Brain microvascular endothelial cell (primary cell): ENCODE measurements around the gene NPIPA2.
"Not testable (repeated sequence)": the region's sequence is repeated elsewhere in the genome, so short reads cannot be mapped to it uniquely, and the experiment has no call there.

Experiments
- DNase-seq: peaks from one replicate; pipeline ENCODE4 v3.0.0-alpha.2; 2020
- H3K27ac ChIP-seq: fragments of 250-450 bp; sonication (Bioruptor Pico); 2 replicates; pipeline ENCODE4 v1.5.1; 2020; ENCODE audit warnings: mild to moderate bottlenecking, moderate library complexity
- H3K27me3 ChIP-seq: fragments of 250-450 bp; sonication (Bioruptor Pico); replicated peaks from 2 replicates; pipeline ENCODE4 v1.5.1; 2020; ENCODE audit warnings: mild to moderate bottlenecking
- H3K36me3 ChIP-seq: fragments of 250-450 bp; sonication (Bioruptor Pico); replicated peaks from 2 replicates; pipeline ENCODE4 v1.5.1; 2020; ENCODE audit warnings: mild to moderate bottlenecking
- H3K4me3 ChIP-seq: 2 replicates; pipeline ENCODE4 v1.5.1; 2011; ENCODE audit warnings: low read depth, mild to moderate bottlenecking, control low read depth, low read length, moderate library complexity
- in situ Hi-C: cut with HindIII; loops from 2 replicates; pipeline ENCODE4 v1.10.0; 2017; ENCODE audit warnings: low sequenced_read_pairs, low pct_ligation_motif_present

The NPIPA2 gene

DNA sequence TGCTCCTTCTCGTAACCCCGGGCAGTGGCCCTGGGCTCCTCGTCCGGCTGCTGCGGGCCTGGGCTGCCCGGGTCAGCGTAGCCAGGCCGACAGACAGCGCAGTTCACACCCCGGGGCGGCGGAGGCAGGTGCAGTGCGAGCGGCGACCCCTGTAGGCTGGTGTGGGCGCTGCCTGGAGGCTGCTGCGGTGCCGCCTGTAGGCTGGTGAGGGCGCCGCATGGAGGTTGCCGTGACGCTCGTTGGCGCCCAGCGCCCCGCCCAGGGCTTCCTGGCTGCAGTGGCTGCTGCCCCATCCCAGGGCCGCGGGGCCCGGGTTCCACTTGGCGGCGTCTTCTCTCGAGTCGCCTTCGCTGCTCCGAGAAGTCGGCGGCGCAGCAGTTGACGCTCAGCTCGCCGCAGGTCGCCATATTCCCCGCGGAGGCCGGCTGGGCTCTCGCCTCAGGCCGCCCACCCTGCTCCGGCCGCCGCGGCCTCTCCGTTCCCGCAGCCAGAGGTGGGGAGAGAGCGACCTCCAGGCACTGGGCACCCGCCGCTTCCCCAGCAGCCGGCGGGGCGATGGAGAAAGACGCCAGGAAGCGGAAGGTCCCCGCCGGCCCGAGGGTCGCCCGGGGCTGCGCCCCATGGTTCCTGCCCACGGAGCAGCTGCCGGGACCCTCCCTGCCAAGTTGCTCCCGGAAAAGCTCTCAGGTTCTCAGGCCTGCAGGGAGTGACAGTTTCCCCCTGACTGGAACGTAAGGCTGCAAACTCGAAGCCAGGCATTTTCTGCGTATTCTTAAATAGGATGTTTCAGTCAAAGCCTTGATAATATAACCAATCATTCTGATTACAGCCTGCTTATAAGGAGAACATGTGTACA, at the start of gene NPIPA2:
NPIPA2 (plus strand) TSS at position 261 of the 856 bp plus-strand sequence. CDS start 5,533 bp downstream, outside the sequence.
- DNase-seq, H3K27me3 ChIP-seq, H3K27ac ChIP-seq, H3K4me3 ChIP-seq, in situ Hi-C loops, H3K36me3 ChIP-seq: not testable (repeated sequence)

GRCh38 chr16:14694129-14694528, 48.2 kb upstream of the NPIPA2 start, which contains the start of gene PLA2G10:
TSS of gene PLA2G10 (minus strand) at chr16:14694308. CDS start at chr16:14694229, 79 bp downstream.
- in situ Hi-C loops, H3K27ac ChIP-seq, DNase-seq: not testable (repeated sequence)

DNA sequence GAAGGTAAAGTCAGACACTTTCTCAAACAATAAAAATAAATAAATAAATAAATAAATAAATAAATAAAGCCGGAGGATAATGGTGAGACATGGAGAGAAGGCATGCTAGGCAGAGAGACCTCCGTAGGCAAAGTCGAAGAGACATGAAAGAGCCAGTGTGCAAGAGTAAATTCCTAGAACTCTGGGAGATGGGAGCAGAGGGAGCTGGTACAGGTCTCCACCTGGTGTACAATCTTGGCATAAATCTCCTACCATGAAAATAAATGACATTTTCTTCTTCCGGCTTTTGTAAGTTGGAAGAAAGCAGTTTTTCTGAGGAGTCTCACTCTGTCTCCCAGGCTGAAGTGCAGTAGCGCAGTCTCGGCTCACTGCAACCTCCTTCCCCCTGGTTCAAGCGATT, 40.5 kb upstream of the NPIPA2 start:
- H3K36me3 ChIP-seq, H3K4me3 ChIP-seq, in situ Hi-C loops, H3K27ac ChIP-seq, DNase-seq, H3K27me3 ChIP-seq: not testable (repeated sequence)

More at GRCh38 chr16:14694129-14694528, 48.2 kb upstream of the NPIPA2 start, which contains the start of gene PLA2G10:
- H3K27me3 ChIP-seq, H3K36me3 ChIP-seq, H3K4me3 ChIP-seq: not testable (repeated sequence)

DNA sequence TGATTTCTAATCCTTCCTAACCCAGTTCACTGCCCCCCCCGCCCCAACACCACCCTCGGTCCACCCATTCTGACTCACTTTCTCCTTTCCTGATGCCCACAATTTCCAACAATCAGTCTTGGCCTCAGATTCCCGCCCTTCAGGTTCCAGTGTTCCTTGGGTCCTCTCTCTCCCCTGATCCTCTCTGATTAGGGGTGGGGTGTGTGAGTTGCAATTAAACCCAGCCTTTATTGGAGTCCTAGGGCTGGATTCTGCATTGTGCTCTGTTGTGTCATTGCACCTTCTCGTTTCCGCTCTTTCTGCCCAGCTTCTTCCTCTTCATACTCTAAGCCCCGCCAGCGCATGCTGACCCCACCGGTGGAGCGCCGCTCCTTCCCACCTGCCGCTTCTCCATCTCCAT, 39.7 kb upstream of the NPIPA2 start:
- H3K36me3 ChIP-seq, H3K27me3 ChIP-seq, H3K4me3 ChIP-seq, H3K27ac ChIP-seq, in situ Hi-C loops, DNase-seq: not testable (repeated sequence)

DNA sequence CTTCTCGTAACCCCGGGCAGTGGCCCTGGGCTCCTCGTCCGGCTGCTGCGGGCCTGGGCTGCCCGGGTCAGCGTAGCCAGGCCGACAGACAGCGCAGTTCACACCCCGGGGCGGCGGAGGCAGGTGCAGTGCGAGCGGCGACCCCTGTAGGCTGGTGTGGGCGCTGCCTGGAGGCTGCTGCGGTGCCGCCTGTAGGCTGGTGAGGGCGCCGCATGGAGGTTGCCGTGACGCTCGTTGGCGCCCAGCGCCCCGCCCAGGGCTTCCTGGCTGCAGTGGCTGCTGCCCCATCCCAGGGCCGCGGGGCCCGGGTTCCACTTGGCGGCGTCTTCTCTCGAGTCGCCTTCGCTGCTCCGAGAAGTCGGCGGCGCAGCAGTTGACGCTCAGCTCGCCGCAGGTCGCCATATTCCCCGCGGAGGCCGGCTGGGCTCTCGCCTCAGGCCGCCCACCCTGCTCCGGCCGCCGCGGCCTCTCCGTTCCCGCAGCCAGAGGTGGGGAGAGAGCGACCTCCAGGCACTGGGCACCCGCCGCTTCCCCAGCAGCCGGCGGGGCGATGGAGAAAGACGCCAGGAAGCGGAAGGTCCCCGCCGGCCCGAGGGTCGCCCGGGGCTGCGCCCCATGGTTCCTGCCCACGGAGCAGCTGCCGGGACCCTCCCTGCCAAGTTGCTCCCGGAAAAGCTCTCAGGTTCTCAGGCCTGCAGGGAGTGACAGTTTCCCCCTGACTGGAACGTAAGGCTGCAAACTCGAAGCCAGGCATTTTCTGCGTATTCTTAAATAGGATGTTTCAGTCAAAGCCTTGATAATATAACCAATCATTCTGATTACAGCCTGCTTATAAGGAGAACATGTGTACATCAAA, 38.9 kb upstream of the NPIPA2 start, which contains the start of gene NPIPA3:
NPIPA3 (plus strand) TSS at position 256 of the 856 bp plus-strand sequence. CDS start 5,533 bp downstream, outside the sequence.
- DNase-seq, H3K4me3 ChIP-seq, H3K27ac ChIP-seq, H3K27me3 ChIP-seq, in situ Hi-C loops, H3K36me3 ChIP-seq: not testable (repeated sequence)

DNA sequence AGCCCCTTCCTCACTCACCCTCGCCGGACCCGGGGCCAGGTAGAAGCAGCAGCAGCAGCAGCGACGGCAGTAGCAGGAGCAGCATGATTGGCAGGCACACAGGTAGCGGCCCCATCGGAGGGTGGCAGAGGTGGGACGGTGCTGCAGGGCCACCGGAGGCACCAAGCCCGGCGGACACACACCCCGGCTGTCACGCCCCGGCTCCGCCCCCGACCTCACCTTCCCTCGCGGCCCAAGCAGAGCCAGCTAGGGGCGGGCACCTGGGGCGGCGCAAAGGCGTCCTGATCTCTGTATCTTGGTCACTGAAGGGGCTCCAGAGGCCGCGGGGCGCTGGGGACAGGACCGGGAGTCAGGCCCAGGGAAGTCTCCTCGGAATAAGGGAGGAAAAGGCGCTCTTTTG, 9.1 kb upstream of the NPIPA2 start:
- H3K27ac ChIP-seq, H3K27me3 ChIP-seq, H3K36me3 ChIP-seq, DNase-seq, in situ Hi-C loops, H3K4me3 ChIP-seq: not testable (repeated sequence)

GRCh38 chr16:14740832-14741385, 1.4 kb upstream of the NPIPA2 start:
- H3K4me3 ChIP-seq, H3K27me3 ChIP-seq, DNase-seq, in situ Hi-C loops, H3K27ac ChIP-seq, H3K36me3 ChIP-seq: not testable (repeated sequence)

DNA sequence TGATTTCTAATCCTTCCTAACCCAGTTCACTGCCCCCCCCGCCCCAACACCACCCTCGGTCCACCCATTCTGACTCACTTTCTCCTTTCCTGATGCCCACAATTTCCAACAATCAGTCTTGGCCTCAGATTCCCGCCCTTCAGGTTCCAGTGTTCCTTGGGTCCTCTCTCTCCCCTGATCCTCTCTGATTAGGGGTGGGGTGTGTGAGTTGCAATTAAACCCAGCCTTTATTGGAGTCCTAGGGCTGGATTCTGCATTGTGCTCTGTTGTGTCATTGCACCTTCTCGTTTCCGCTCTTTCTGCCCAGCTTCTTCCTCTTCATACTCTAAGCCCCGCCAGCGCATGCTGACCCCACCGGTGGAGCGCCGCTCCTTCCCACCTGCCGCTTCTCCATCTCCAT, 539 bp upstream of the NPIPA2 start:
- in situ Hi-C loops, H3K4me3 ChIP-seq, H3K27me3 ChIP-seq, H3K36me3 ChIP-seq, H3K27ac ChIP-seq, DNase-seq: not testable (repeated sequence)

GRCh38 chr16:14773654-14774053, 31.3 kb downstream of the NPIPA2 start:
- in situ Hi-C loops, H3K4me3 ChIP-seq, H3K27me3 ChIP-seq, DNase-seq, H3K27ac ChIP-seq, H3K36me3 ChIP-seq: not testable (repeated sequence)

DNA sequence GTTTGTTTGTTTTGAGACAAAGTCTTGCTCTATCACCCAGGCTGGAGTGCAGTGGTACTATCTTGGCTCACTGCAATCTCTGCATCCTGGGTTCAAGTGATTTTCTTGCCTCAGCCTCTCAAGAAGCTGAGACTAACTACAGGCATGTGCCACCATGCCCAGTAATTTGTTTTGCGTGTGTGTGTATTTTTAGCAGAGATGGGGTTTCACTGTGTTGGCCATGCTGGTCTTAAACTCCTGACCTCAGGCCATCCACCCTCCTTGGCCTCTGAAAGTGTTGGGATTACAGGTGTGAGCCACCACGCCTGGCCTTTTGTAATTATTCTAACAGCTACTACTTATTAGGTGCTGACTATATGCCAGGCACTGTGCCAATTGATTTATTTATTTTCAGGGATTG, 33.3 kb downstream of the NPIPA2 start:
- DNase-seq, in situ Hi-C loops, H3K4me3 ChIP-seq, H3K27ac ChIP-seq, H3K36me3 ChIP-seq, H3K27me3 ChIP-seq: not testable (repeated sequence)

DNA sequence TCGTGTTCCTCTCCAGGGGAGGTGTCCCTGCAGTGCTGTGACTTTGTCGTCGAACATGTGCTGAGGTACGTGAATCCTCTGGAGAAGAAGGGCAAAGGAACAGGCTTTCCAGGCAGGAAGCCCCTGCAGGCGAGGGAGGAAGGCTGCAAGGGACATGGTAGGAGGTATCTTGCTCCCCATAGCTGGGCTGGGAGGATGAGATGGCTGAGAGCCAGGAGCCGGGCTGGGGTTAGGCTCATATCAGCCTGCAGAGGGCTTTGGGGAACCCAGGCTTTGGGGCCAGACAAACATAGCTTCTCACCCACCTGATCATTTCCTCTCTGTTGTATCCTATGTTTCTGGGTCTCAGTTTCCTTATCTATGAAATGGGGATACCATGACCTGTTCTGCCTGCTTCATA, 34.4 kb downstream of the NPIPA2 start:
- H3K27me3 ChIP-seq, H3K4me3 ChIP-seq, H3K36me3 ChIP-seq, H3K27ac ChIP-seq, DNase-seq, in situ Hi-C loops: not testable (repeated sequence)

DNA sequence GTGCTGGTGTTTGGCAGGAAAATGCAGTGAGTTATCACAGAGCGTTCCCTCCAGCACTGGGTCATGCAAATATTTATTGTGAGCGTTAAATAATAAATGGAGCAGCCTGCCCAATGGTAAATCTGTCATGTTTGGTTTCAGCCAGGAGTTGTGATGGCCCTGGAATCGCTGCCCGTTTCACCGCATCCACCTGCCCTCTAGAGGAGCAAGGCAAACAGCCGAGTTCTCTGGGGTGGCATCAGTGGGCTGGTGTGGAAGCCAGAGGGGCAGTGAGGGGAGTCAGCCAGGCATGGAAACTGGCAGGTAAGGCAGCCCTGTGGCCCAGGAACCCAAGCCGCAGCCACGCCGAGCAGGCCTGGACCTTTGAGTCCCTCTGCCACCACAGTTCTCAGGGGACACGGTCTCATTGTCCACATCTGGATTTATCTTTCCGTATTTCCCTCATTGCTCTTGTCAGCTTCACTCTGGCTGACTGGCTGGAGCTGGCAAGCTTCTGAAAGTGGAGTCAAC, 37.1 kb downstream of the NPIPA2 start:
- H3K27ac ChIP-seq, H3K36me3 ChIP-seq, in situ Hi-C loops, H3K27me3 ChIP-seq, DNase-seq, H3K4me3 ChIP-seq: not testable (repeated sequence)

DNA sequence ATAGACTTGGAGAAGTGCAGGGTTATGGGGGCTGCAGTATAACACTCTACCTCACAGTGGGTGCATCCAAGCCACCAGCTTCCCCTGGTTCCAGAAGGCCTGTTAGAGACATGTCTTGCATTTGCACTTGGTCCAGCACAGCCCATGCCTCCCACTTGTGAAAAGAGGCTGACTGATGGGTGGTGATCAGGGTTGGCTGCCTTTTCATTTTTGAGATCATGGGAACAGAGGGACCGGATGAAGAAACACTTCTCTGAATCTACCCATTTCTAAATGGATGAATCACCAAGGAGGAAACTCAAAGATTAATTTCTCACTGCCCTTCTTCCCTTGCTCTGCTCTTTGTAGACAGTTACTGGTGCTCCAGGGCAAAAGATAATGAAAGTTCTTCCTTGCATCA, 43.8 kb downstream of the NPIPA2 start:
- DNase-seq, H3K4me3 ChIP-seq, in situ Hi-C loops, H3K36me3 ChIP-seq, H3K27me3 ChIP-seq, H3K27ac ChIP-seq: not testable (repeated sequence)

DNA sequence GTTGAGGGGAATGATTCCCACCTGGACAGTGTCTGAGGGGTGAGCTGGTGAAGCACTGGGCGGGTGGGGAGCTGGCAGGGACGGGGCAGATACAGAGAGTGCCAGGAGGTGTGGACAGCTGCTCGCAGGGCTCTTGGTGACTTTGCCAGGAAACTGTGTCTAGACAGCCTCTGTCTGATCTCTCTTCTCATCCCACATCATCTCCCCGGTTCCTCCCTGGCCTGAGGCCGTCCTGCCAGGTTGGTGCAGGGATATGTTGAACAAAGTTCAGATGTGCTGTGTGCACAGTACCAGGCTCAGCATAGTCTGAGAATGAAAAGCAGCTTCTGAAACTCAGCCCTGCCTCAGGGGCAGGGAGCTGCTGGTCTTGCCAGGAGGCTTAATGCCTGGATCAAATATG, 47.2 kb downstream of the NPIPA2 start:
- H3K36me3 ChIP-seq, DNase-seq, in situ Hi-C loops, H3K27me3 ChIP-seq, H3K27ac ChIP-seq, H3K4me3 ChIP-seq: not testable (repeated sequence)
